GM18873 (cell line): ENCODE results near the gene NAGPA.

ENCODE experiments used
- ATAC-seq: cut with Tn5 transposase; IDR thresholded peaks from one replicate; pipeline ENCODE4 v1.9.1; 2021; ENCODE audit warnings: mild to moderate bottlenecking, moderate library complexity, moderate number of reproducible peaks; ENCODE audit not compliant: unreplicated experiment, low FRiP score

The NAGPA gene

DNA sequence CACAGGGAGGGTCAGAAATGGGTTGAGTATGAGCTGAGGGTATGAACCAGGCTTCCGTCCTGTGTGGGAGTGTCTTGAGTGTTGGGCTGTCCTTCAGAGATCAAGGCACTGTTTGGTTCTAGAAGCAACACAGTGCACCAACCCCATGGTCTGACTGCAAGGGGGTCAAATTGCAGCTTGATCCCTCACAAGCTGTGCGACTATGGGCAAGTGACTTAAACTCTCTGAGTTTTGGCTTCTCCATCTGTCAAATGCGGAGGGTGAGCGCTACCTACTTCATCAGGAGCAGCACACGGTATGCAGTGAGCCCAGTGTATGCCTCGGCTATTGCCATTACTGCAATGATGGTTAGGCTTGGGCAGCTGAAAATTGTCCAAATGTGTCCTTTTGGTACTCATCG lies 54.6 kb downstream of the NAGPA start:
- ATAC-seq = no peak

DNA sequence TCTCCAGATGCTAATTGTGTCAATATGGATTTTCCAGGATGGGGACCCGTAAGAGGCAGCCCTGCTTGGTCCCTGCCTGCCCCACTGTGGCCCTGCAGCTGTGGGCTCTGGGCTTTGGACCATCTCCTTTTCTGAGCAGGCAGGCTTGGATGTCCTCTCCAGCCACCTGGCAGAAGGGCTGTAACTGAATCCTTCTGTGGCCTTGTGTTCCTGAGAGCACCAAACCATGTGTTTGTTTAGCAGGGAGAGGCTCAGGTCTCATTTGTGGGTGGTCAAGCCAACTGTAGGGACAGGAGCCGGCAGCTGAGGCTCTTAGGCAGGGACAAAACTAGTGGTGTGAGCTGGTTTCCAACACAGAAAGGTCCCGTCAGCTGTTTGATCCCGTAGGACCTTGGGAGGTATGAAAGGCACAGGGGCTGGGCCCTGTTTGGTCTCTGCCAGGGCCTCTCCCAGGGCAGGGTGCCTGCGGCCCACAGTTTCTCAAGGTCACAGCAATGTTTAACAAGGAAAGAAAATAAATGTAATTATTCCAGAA lies 57.1 kb downstream of the NAGPA start:
- ATAC-seq = no peak

GRCh38 chr16:4976079-4976478 lies 57.7 kb downstream of the NAGPA start:
- no peak for ATAC-seq
